Type B pancreatic cell (in vitro differentiated cells): ENCODE measurements around the gene RPS6KA2. TPM values are rescaled to one million over a fixed set of nuclear protein-coding genes. Genes with fewer than 3 reads are reported as not detected.
"Not testable (repeated sequence)": the region's sequence is repeated elsewhere in the genome, so short reads cannot be mapped to it uniquely, and the experiment has no call there.

Source experiments
- DNase-seq: peaks from one replicate; pipeline ENCODE4 v3.0.0; 2021; ENCODE audit warnings: mixed read lengths; ENCODE audit not compliant: unreplicated experiment; ENCODE audit errors: extremely low spot score
- H3K27ac Mint-ChIP-seq: 2 replicates; pipeline ENCODE4 v1.8.0; 2021; ENCODE audit warnings: mild to moderate bottlenecking, mixed read lengths
- H3K27me3 Mint-ChIP-seq: 2 replicates; pipeline ENCODE4 v1.8.0; 2021; ENCODE audit warnings: mixed read lengths
- H3K36me3 Mint-ChIP-seq: 2 replicates; pipeline ENCODE4 v1.8.0; 2021; ENCODE audit warnings: mixed read lengths
- H3K4me1 Mint-ChIP-seq: one replicate; pipeline ENCODE4 v1.8.0; 2021; ENCODE audit warnings: mixed read lengths; ENCODE audit not compliant: unreplicated experiment
- H3K4me3 Mint-ChIP-seq: 2 replicates; pipeline ENCODE4 v1.8.0; 2021; ENCODE audit warnings: mild to moderate bottlenecking, mixed read lengths
- H3K9me3 Mint-ChIP-seq: 2 replicates; pipeline ENCODE4 v1.8.0; 2021; ENCODE audit warnings: mixed read lengths
- CTCF ChIP-seq: fragments of 200-600 bp; sonication (generic); conservative IDR thresholded peaks from 2 replicates; pipeline ENCODE4 v1.5.0; 2021; ENCODE audit warnings: antibody characterized with exemption, mild to moderate bottlenecking
- total RNA-seq: library from RNA; stranded (reverse); gene quantifications from 2 replicates; pipeline ENCODE4 v1.2.1, GENCODE V29; 2021; ENCODE audit warnings: low replicate concordance

RPS6KA2 gene
- total RNA-seq, 1 donor from 2014 or later = 23.8 TPM

GRCh38 chr6:166583230-166583965, 43.7 kb downstream of the RPS6KA2 start:
- no peak for TF ChIP-seq CTCF
- no peak overlapping the region for H3K27ac Mint-ChIP-seq
- H3K4me1 Mint-ChIP-seq = peaks cover 16% of the 10 kb centered on the region
- H3K36me3 Mint-ChIP-seq = peaks cover 8% of the 10 kb centered on the region
- H3K9me3 Mint-ChIP-seq = no peaks in the 10 kb centered on the region
- no peak for DNase-seq
- no peak overlapping the region for H3K4me3 Mint-ChIP-seq
- H3K27me3 Mint-ChIP-seq = no peaks in the 10 kb centered on the region

GRCh38 chr6:166582258-166582657, 44.8 kb downstream of the RPS6KA2 start:
- no peak for DNase-seq
- Mint-ChIP-seq H3K27ac (no peak overlapping the region), H3K36me3 (peaks cover 13% of the 10 kb centered on the region), H3K4me3 (no peak overlapping the region), H3K27me3 (no peaks in the 10 kb centered on the region), H3K4me1 (peaks cover 14% of the 10 kb centered on the region), H3K9me3 (no peaks in the 10 kb centered on the region)
- TF ChIP-seq CTCF = no peak

- H3K4me1 Mint-ChIP-seq = peaks cover 14% of the 10 kb centered on the region
- H3K27me3 Mint-ChIP-seq, DNase-seq, H3K9me3 Mint-ChIP-seq, H3K27ac Mint-ChIP-seq, H3K4me3 Mint-ChIP-seq: not testable (repeated sequence)
- H3K36me3 Mint-ChIP-seq = peaks cover 13% of the 10 kb centered on the region
Measured at GRCh38 chr6:166581801-166582200, 45.2 kb downstream of the RPS6KA2 start.

- Mint-ChIP-seq H3K27ac (no peak overlapping the region), H3K27me3 (no peaks in the 10 kb centered on the region), H3K9me3 (peaks cover 5% of the 10 kb centered on the region), H3K4me3 (no peak overlapping the region), H3K36me3 (peaks cover 17% of the 10 kb centered on the region), H3K4me1 (peaks cover 14% of the 10 kb centered on the region)
- no peak for TF ChIP-seq CTCF
- no peak for DNase-seq
Measured at GRCh38 chr6:166581091-166581511, 46.0 kb downstream of the RPS6KA2 start.

GRCh38 chr6:166580076-166581050, 46.7 kb downstream of the RPS6KA2 start:
- peaks cover 7% of the 10 kb centered on the region for H3K9me3 Mint-ChIP-seq
- H3K4me3 Mint-ChIP-seq = no peak overlapping the region
- TF ChIP-seq CTCF = no peak
- peaks cover 14% of the 10 kb centered on the region for H3K4me1 Mint-ChIP-seq
- H3K27ac Mint-ChIP-seq = no peak overlapping the region
- DNase-seq = peak; percentile 45
- peaks cover 19% of the 10 kb centered on the region for H3K36me3 Mint-ChIP-seq
- H3K27me3 Mint-ChIP-seq = no peaks in the 10 kb centered on the region
